Measurements from ENCODE around the gene DAAM2.

DAAM2 gene

GRCh38 chr6:39909701-39910100 is 117.5 kb downstream of the DAAM2 start:
- no peak for DNase-seq (ENCODE audit: low read depth in 2 of 2)

GRCh38 chr6:39910164-39910563 is 118.0 kb downstream of the DAAM2 start:
- no peak for DNase-seq (ENCODE audit: low read depth in 2 of 2)

- DNase-seq (ENCODE audit: low read depth in 2 of 2), result no peak
Measured at GRCh38 chr6:39910744-39911143, 118.6 kb downstream of the DAAM2 start.

- no peak for DNase-seq (ENCODE audit: low read depth in 2 of 2)
Measured at GRCh38 chr6:39911513-39912125, 119.4 kb downstream of the DAAM2 start.

GRCh38 chr6:39912446-39912845 is 120.3 kb downstream of the DAAM2 start:
- DNase-seq (ENCODE audit: low read depth in 2 of 2), result no peak

GRCh38 chr6:39913391-39913916 is 121.3 kb downstream of the DAAM2 start:
- DNase-seq (ENCODE audit: low read depth in 2 of 2), result no peak

- no peak for DNase-seq (ENCODE audit: low read depth in 2 of 2)
Measured at GRCh38 chr6:39914239-39914638, 122.1 kb downstream of the DAAM2 start.

GRCh38 chr6:39915866-39916265 is 123.7 kb downstream of the DAAM2 start:
- DNase-seq (ENCODE audit: low read depth in 2 of 2), result no peak

- no peak for DNase-seq (ENCODE audit: low read depth in 2 of 2)
Measured at GRCh38 chr6:39917329-39917728, 125.2 kb downstream of the DAAM2 start.

- no peak for DNase-seq (ENCODE audit: low read depth in 2 of 2)
Measured at GRCh38 chr6:39917981-39918380, 125.8 kb downstream of the DAAM2 start.

- no peak for DNase-seq (ENCODE audit: low read depth in 2 of 2)
Measured at GRCh38 chr6:39918831-39919230, 126.7 kb downstream of the DAAM2 start.

GRCh38 chr6:39920157-39920556 is 128.0 kb downstream of the DAAM2 start:
- DNase-seq (ENCODE audit: low read depth in 2 of 2), result no peak

- no peak for DNase-seq (ENCODE audit: low read depth in 2 of 2)
Measured at GRCh38 chr6:39922821-39923220, 130.6 kb downstream of the DAAM2 start.

GRCh38 chr6:39923394-39923793 is 131.2 kb downstream of the DAAM2 start:
- DNase-seq (ENCODE audit: low read depth in 2 of 2), result no peak

GRCh38 chr6:39923861-39924260 is 131.7 kb downstream of the DAAM2 start:
- DNase-seq (ENCODE audit: low read depth in 2 of 2), result no peak

- no peak for DNase-seq (ENCODE audit: low read depth in 2 of 2)
Measured at GRCh38 chr6:39924283-39924682, 132.1 kb downstream of the DAAM2 start.

GRCh38 chr6:39925191-39925930 is 133.2 kb downstream of the DAAM2 start:
- no peak for DNase-seq (ENCODE audit: low read depth in 2 of 2)

- no peak for DNase-seq (ENCODE audit: low read depth in 2 of 2)
Measured at GRCh38 chr6:39925931-39926290, 133.7 kb downstream of the DAAM2 start.

- no peak for DNase-seq (ENCODE audit: low read depth in 2 of 2)
Measured at GRCh38 chr6:39926668-39927067, 134.5 kb downstream of the DAAM2 start.

- DNase-seq (ENCODE audit: low read depth in 2 of 2), result no peak
Measured at GRCh38 chr6:39927159-39927558, 135.0 kb downstream of the DAAM2 start.

- no peak for DNase-seq (ENCODE audit: low read depth in 2 of 2)
Measured at GRCh38 chr6:39929039-39929732, 137.0 kb downstream of the DAAM2 start.

GRCh38 chr6:39929733-39930461 is 137.7 kb downstream of the DAAM2 start:
- no peak for DNase-seq (ENCODE audit: low read depth in 2 of 2)

Data from stimulated activated CD8-positive, alpha-beta memory T cell treated with anti-CD3 and anti-CD28 coated beads, Interleukin-15, amount 100 ng/mL, for 48 hours (primary cell).